ENCODE results near the gene DYSF.

Gene DYSF

DNA sequence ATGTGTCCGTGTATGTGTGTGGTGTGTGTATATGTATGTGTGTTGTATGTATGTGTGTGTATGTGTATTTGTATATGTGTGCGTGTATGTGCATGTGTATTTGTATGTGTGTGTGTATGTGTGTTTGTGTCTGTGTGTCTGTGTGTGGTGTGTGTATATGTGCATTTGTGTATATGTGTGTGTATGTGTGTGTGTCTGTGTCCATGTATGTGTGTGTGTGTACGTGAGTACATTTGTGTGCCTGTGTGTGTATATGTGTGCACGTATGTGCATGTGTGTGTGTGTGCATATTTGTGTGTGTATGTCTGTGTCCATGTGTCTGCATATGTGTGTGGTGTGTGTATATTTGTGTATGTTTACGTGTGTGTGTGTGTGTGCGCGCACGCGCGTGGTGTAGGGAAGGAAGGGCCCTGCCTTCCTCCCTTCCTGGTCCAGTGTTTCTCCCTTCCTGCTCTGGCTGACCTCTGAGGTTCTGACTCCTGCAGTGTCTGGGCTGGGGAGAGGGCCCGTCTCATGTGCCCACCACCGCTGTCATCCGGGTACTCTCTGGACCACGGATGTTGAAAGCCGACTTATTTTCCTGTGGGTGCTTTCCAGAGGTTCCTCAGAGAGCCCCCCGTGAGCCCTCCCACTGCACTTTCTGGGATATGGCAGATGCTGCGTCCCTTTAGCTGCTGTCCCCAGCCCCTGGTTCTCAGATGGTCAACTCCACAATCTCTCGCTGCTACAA is 209.5 kb downstream of the DYSF start:
- DNase-seq: no peak

DNA sequence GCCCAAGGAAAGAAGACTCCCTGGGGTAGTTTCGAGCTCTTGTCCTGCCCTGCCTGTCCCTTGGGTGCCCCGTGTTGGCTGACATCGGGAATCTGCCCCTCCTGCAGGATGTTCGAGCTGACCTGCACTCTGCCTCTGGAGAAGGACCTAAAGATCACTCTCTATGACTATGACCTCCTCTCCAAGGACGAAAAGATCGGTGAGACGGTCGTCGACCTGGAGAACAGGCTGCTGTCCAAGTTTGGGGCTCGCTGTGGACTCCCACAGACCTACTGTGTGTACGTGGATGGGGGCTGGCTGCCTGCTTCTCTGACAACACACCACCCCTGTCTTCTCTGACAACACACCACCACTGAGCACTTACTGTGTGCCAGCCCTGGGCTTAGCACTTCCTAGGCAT is 210.8 kb downstream of the DYSF start:
- DNase-seq: no peak

DNA sequence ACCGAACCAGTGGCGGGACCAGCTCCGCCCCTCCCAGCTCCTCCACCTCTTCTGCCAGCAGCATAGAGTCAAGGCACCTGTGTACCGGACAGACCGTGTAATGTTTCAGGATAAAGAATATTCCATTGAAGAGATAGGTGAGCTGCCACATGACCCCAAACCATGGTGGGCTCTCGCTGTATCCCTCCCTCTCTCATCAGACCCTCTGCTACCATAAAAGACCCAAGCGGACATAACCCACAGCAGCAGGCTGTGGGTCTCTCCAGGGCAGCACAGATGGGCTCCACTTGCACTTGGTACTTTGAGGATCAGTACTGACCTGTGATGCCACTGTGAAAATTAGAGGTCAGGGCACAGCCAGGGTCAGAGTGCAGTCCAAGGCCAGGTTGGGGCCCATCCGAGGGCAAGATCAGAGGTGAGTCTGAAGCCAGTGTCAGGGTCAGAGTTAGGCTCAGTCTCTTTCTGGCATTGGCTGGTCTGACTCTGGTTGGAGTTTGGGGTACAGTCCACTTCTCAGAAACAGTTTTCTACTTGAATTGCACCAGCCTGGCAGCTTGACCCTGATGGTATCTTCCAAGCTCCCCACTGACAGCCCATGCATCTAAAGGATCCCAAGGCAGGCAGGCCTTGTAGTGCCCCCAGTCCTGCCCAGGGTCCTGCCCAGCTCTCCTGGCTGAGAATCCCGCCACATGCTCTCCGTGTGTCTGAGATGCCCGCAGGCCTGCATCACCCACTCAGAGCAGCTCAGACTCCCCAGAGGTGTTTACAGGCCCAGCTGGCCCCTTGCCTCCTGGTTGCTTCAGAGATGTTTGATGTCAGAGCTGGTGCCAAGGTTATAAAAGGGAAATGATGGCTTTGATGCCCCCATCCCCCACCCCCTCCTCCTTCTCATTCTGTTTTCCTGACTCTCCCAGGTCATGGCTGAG is 212.1 kb downstream of the DYSF start:
- no peak for DNase-seq

DNA sequence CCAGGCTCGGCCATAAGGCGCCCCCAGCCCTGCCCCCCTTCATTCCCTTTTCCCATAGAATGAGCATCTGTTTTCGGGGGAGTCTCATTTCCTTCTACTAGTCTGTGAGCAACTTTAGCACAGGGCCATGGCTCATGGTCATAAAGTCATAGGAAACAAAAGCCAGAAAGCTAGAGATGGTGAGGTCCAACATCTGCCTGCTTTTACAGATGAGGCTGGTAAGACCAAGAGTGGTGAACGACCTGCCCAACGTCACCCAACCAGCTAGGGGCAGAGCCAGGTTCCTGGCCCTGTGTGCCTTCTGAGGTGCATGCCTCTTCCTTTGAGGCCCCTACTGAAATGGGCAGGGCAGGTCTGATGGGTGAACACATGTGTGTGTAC is 212.7 kb downstream of the DYSF start:
- DNase-seq: no peak

DNA sequence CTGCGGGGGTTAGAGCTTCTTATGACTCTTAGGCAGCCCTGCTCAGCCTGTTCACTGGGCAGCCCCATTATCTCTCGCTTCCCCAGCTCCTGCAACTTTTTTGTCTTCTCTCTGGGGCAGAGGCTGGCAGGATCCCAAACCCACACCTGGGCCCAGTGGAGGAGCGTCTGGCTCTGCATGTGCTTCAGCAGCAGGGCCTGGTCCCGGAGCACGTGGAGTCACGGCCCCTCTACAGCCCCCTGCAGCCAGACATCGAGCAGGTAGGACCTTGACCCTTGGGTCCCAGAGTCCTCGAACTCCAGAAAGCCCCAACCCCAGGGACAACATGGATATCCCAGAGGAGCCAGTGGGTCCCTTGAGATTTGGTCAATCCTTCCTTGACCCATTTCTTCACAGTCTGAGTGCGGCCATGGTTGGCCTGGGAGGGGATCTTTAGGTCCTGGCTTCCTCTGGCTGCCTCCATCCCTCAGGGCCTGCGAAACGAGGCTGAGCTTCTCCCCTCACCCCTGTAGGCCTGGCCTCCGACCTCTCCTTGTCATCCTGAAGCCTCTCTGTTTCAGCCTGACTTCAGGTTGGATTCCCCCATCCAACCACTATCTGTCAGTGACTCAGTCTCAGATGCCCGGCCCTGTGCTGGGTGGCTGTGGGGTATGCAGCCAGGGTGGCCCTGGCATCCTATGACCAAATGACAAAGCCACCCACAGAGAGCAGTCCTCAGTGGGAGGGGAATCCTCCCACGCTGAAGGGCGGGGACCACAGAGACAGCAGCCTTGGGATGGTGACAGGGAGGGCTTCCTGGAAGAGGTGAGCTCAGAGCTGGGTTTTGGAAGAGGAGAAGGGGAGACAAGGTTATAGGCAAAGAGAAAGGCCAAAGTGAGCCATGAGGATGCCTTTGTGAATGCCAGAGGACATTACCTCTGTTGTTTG is 214.2 kb downstream of the DYSF start:
- no peak for DNase-seq

DNA sequence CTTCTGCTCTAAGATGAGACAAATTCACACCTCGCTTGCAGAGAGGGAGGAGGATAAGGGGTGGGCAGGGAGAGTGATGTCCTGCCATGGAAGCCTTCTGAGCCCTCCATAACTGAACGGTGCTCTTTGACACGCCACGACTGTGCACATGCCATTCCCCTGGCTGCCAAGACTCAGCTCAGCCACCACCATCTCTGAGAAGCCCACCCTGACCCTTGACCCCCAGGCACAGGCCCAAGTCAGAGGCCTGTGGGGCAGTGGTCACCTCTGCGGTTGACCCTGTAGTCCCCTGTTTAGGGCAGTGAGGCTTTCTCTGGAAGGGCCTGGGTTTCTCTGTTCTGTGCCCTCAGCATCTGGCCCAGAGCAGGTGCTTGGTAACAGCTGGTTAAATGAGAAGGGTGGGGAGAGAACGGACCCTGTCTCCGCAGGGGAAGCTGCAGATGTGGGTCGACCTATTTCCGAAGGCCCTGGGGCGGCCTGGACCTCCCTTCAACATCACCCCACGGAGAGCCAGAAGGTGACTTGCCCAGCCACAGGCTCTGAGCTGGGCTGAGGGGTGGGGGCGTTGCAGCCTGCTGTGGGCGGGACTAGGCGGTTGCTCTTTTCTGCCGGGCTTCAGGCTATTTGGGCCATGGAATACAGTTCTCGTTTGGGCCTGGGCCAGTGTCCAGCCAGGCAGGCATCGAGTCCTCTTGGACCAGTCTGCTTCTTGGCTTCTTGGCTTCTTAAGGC is 215.1 kb downstream of the DYSF start:
- no peak for DNase-seq

DNA sequence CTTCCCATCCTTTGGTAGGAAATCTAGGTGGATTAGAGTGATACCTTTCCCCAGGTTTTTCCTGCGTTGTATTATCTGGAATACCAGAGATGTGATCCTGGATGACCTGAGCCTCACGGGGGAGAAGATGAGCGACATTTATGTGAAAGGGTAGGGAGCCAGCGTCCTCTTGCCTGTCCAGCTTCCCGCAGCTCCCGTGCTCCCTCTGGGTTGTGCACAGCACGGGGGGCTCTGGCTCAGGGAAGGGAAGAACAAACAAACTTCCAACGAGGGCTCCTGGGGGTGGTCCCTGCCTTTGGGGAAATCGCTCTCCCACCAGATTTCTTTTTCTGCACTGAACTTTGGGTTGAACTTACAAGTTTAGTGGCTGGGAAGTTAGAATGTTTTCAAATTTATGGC is 215.7 kb downstream of the DYSF start:
- DNase-seq: no peak

DNA sequence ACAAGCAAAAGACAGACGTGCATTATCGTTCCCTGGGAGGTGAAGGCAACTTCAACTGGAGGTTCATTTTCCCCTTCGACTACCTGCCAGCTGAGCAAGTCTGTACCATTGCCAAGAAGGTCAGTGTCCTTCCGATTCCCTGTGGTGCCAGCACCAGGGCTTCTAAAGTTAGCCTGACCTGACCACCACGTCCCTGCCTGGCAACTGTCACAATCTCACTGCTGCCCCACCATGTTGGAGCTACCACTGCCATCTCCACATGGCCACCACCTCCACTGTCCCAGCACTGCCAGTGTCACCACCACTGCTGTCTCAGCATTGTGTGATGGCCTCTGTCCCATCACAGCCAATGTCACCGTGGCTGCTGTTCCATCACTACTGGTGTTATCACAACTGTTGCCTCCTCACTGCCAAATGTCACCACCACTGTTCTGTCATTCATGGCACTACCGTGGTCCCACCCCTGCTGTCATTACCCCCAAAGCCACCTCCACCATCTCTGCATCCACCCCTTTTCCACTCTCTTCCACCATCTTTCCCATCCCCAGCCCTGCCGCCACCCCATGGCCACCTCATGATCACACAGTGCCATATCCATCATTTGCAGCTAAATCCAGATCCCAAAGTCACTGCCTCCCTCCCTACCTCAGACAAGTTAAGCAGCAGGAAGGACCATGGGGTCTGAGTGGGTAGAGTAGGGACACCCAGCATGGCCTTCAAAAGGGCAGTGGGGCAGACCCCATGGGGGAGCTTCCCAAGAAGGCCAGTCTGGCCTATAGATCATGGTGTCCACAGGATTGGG is 216.5 kb downstream of the DYSF start:
- no peak for DNase-seq

DNA sequence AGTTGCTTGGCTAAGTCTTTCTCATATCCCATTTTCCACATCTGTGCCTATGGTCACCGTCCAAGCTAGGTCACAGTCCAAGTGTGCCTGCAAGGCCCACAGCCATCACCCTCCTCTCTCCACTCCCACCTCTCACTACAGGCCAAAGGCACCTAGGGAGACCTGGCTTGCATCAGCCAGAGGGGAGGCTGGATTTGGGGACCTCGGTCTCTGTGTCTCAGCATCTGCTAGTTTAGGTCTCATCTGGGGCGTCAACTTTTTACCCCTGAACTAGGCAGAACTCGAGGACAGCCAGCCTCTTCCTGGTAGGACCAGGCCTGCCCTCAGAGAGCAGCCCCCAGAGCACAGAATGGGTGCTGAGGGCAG is 217.1 kb downstream of the DYSF start:
- no peak for DNase-seq

DNA sequence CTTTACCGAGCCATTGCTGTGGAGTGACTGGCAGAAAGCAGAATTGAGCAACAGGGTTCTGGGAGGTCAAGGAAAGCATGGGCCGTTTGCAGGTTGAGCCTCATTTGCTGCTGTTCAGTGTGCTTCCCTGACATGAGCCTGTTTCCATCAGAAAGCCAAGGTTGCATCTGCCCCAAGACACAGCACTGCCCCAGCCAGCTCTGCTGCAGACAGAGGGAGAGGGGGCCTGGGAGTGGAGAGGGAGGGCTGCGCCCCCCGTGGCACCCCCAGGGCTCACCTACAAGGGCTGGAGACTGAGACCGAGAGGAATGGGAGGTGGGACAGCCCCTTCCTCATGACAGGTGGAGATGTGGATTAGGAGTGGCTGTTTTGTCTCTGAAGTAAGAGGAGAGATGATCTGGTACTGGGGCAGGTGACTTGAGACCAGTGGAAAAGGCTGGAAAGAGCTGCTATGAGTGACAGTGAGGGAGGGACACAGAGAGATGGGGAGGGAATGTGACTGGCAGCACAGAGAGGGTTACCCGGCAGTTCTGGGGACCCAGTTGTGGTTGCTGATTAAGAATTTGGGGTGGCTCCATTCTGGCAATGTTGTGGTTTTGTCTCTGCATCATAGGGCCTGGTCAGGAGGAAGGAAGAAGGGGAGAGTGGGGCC is 218.0 kb downstream of the DYSF start:
- no peak for DNase-seq

DNA sequence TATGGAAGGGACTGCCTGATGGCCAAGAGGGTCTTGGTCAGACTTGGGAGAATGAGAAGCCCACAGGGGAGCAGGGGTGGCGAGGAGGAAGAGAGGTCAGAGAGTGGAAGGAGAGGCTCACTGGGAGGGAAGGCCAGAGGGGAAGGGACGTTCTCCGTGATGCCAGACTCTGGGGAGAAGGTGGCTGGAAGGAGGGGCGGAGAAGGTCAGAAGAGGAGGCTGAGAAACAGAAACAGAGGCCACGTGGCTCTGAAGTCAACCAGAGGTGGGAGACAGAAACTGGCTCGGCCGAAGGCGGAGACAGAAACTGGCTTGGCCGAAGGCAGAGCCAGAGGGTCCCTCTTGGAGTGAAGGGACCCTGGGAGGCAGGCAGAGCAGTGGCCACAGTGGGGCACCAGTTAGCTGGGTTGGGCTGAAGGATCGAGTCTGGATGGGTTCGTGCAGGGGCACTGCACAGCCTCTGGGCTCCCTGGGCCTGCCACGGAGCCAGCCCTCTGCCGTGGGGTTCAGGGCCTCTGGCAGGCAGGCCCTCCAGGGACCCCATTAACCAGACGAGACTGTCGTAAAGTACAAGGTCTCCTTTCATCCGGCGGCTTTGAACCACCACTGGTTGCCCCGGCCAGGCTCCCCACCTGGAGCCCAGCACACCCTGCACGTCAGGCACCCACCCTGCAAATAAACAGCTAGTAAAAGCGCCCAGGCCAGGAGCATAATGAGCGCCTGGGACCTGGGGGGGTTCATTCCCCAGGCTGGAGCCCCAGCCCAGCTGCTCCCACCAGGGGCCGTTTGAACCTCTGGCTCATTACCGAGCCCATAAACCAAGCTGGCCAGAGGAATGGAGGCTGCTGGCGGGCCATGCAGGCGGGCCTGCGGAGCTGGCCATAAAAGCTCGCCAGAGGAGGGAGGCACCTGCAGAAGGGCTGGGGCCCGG is 218.8 kb downstream of the DYSF start:
- no peak for DNase-seq

DNA sequence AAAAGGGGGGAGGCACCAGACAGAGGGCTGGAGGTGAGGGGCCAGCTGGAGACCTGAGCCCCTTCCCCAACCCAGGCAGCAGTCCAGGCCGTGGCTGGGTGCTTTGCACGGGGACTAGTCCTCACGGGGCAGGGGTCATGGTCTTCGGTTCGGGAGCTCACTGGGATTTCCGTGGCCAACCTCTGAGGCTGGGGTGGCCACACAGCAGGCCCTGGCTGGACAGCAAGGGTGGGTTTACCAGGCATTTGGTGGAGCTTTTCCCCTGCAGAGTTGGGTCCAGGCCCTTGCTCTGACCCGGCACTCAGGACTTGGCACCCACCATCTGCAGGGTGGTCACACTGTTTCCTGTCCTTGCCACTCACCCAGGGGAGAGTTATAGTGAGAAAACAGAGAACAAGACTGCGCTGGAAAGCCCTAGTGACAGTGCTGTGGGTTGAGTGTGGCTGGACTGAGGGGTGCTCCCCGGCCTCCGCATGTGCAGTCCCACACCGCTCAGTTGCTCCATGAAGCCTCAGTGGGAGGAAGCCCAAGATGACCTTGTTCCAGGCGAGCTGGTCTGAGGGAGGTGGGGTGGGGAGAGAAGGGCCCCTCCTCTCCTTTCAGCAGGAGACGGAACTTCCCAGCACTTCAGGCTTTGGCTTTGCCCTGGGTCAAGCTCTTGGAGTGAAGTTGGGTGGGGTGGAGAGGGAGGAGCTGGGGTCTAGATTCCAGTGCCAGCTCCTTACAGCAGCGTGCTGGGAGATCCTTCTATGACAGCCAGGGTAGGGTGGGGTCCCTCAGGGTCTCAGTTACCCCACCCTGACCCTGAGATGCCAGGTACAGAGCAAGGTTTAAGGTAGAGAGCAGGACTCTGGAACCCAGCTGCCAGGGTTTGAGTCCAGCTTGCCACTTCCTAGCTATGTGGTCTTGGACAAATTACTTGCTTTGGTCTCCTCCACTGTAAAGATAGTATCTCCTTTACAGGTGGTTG is 219.8 kb downstream of the DYSF start:
- DNase-seq: no peak

DNA sequence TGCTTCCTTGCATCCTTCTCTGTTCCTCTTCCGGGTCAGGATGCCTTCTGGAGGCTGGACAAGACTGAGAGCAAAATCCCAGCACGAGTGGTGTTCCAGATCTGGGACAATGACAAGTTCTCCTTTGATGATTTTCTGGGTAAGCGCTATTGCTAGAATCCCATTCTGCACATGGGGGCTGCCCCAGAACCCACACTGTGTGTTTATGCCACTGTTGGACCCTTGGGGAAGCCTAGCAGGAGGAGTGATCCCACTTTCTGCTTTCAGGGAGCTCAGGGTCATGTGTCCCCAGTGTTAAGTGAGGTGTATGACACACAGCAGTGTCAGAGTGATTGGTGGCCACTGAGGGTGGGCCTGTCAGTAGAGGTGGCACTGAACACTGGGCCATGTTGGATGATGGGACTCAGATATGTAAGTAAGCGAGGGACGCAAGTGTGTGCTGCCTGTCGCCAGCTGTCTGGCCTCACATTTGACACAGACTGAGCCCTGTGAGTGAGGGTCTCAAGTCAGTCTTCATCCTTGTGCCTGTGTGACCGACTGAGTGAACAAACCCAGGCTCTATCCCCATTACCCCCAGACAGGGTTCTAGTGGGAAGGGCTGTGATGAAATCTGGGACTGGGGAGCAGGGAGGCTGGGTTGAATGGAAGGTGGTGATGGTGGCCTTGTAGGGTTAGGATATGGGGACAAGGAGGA is 220.9 kb downstream of the DYSF start:
- DNase-seq: no peak

DNA sequence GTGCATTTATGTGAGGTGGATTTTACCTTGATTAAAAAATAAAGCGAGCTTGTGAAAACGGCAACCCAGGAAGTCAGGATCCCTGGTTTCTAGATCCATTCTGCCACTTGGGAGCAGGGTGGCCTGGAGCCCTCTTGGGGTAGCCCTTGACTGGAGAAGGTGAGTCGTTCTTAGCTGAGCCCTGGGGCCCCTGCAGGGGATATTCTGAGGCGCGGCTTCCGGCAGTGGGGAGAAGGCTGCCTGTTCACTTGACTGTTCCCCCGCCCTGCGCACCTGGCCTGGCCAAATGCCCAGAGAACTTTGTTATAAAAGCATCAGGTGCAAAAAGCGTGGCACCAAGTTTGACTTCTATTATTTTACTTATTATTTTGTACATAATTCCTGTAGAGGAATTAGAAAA is 221.9 kb downstream of the DYSF start:
- DNase-seq: no peak

DNA sequence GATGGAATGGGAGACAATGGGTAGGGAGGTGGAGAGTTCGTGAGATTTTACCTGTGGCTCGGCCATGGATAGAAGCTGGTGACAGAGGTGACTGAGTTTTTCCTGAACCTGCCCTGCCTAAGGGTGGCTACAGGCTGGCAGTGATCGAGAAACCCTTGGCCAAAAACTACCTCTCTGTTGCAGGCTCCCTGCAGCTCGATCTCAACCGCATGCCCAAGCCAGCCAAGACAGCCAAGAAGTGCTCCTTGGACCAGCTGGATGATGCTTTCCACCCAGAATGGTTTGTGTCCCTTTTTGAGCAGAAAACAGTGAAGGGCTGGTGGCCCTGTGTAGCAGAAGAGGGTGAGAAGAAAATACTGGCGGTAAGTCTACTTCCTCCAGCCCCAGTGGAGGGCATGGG is 225.5 kb downstream of the DYSF start:
- DNase-seq: no peak

DNA sequence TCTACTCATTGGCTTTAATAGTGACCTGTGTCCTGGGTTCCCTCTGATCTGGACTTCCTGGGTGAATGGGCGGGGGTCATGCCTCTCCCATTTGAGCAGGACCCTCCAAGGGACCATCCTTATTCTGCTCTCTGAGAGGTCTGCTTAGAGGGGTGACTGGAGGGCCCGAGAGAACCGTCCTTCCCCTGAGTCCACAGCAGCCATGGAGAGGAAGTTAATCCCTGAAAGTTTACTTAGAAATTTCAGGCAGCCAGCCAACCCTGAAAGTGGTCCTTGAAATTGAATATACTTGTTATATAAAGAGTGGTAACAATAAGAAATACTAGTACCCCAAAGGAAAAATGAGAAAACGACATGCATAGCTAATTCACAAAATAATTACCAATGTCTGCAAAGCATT is 226.1 kb downstream of the DYSF start:
- no peak for DNase-seq

DNA sequence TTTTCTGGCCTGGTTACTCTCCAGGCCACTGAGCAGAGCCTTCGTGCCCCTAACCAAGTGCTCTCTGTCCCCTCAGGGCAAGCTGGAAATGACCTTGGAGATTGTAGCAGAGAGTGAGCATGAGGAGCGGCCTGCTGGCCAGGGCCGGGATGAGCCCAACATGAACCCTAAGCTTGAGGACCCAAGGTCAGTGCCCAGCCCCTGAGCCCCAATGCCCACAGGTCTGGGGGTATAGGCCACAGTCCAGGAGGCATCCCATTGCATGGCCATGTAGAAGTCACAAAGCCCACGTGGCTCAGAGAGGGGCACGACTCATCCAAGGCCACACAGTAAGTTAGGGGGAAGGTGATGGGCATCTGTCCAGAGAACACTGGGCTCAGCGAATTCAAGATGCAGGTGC is 227.6 kb downstream of the DYSF start:
- no peak for DNase-seq

DNA sequence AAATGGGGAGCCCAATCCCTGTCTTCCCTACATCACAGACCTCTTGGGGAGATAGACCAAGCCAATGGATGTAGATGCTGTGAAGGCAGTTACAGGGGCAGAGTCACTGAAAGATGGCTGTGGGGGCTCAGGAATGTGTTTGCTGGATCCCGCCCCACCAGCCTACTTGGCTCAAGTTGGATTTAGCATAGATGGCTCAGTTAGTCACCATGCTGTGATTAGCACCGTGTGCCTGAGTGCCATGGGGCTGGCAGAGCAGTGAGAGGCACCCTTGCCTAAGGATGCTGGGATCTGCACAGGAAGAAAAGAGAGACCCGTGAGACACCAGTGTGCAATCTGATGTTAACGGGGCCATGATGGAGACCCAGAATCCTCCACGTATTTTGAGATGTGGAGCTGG is 228.3 kb downstream of the DYSF start:
- DNase-seq: no peak

Data from NK-92 treated with Interleukin-12 subunit alpha and Interleukin-12 subunit beta, amount 100 ng/mL, for 24 hours (cell line).